Activated CD4-positive, alpha-beta T cell treated with anti-CD3 and anti-CD28 coated beads, Interleukin-2, amount 10 ng/mL, durations not matched to agents 7 days and 5 days (primary cell): ENCODE data around the gene ZRANB3. TPM values are rescaled to one million over a fixed set of nuclear protein-coding genes. Genes with fewer than 3 reads are reported as not detected.
"Not testable (repeated sequence)": the region's sequence is repeated elsewhere in the genome, so short reads cannot be mapped to it uniquely, and the experiment has no call there.

Source experiments
- CTCF ChIA-PET: fragments of 350-600 bp; sonication (Branson Sonifier 250); formaldehyde crosslinking; loops from one replicate; lab custom pipeline; 2021; ENCODE audit warnings: antibody characterized with exemption; lab: Charles Lee
- POLR2A ChIA-PET: fragments of 350-600 bp; sonication (Branson Sonifier 250); formaldehyde crosslinking; loops from one replicate; lab custom pipeline; 2021; ENCODE audit warnings: antibody characterized with exemption; lab: Charles Lee
- DNase-seq: peaks from one replicate; pipeline ENCODE4 v3.0.0-alpha.2; 2020
- H3K27ac Mint-ChIP-seq: one replicate; pipeline ENCODE4 v1.8.0; 2021; ENCODE audit warnings: mild to moderate bottlenecking, moderate library complexity, mixed read lengths
- H3K27me3 Mint-ChIP-seq: one replicate; pipeline ENCODE4 v1.8.0; 2021; ENCODE audit warnings: mixed read lengths
- H3K36me3 Mint-ChIP-seq: one replicate; pipeline ENCODE4 v1.8.0; 2021; ENCODE audit warnings: low read depth, mixed read lengths
- H3K4me1 Mint-ChIP-seq: one replicate; pipeline ENCODE4 v1.8.0; 2021; ENCODE audit warnings: mixed read lengths
- H3K4me3 Mint-ChIP-seq: one replicate; pipeline ENCODE4 v1.8.0; 2021; ENCODE audit warnings: mild to moderate bottlenecking, moderate library complexity, mixed read lengths
- H3K9me3 Mint-ChIP-seq: one replicate; pipeline ENCODE4 v1.8.0; 2021; ENCODE audit warnings: mixed read lengths
- total RNA-seq, 2 experiments: library from RNA; stranded (reverse); gene quantifications; one replicate each; pipeline ENCODE4 v1.2.3, GENCODE V29; 2021

Gene ZRANB3
- total RNA-seq, 2 experiments from 2014 or later, result 6.5 to 7.4 TPM

- ChIA-PET CTCF (no interaction called here), POLR2A (no interaction called here)
- Mint-ChIP-seq H3K4me1 (no peaks in the 10 kb centered on the region), H3K4me3 (no peak overlapping the region), H3K36me3 (peaks cover 15% of the 10 kb centered on the region), H3K9me3 (no peaks in the 10 kb centered on the region), H3K27me3 (no peaks in the 10 kb centered on the region), H3K27ac (no peak overlapping the region)
- DNase-seq, result no peak
Measured at GRCh38 chr2:135121016-135121657, 409.9 kb downstream of the ZRANB3 start.

GRCh38 chr2:135119582-135119981 lies 411.4 kb downstream of the ZRANB3 start:
- Mint-ChIP-seq H3K27me3 (no peaks in the 10 kb centered on the region), H3K27ac (no peak overlapping the region), H3K4me3 (no peak overlapping the region), H3K36me3 (peaks cover 13% of the 10 kb centered on the region), H3K4me1 (no peaks in the 10 kb centered on the region), H3K9me3 (no peaks in the 10 kb centered on the region)
- POLR2A ChIA-PET, result no interaction called here
- DNase-seq, result no peak
- CTCF ChIA-PET, result interaction anchor here (0.9 kb wide), 1 partner anchor 152 kb away, joined by 4 read pairs; no protein-coding TSS in a partner anchor

GRCh38 chr2:135113322-135113721 lies 417.7 kb downstream of the ZRANB3 start:
- H3K4me3 Mint-ChIP-seq, result no peak overlapping the region
- H3K4me1 Mint-ChIP-seq, result no peaks in the 10 kb centered on the region
- peaks cover 11% of the 10 kb centered on the region for H3K36me3 Mint-ChIP-seq
- no peak for DNase-seq
- no peaks in the 10 kb centered on the region for H3K9me3 Mint-ChIP-seq
- ChIA-PET POLR2A (no interaction called here), CTCF (no interaction called here)
- no peaks in the 10 kb centered on the region for H3K27me3 Mint-ChIP-seq
- H3K27ac Mint-ChIP-seq, result no peak overlapping the region

- H3K4me3 Mint-ChIP-seq, H3K27ac Mint-ChIP-seq, POLR2A ChIA-PET, H3K27me3 Mint-ChIP-seq, CTCF ChIA-PET, DNase-seq: not testable (repeated sequence)
- Mint-ChIP-seq H3K4me1 (peaks cover 11% of the 10 kb centered on the region), H3K36me3 (peaks cover 42% of the 10 kb centered on the region), H3K9me3 (peaks cover 13% of the 10 kb centered on the region)
Measured at GRCh38 chr2:135105513-135106316, 425.3 kb downstream of the ZRANB3 start.

- CTCF ChIA-PET, result no interaction called here
- Mint-ChIP-seq H3K9me3 (peaks cover 13% of the 10 kb centered on the region), H3K36me3 (peaks cover 42% of the 10 kb centered on the region), H3K4me3 (no peak overlapping the region), H3K4me1 (peaks cover 15% of the 10 kb centered on the region), H3K27me3 (no peaks in the 10 kb centered on the region), H3K27ac (peak overlapping the region; percentile 44)
- POLR2A ChIA-PET, result no interaction called here
- DNase-seq, result no peak
Measured at GRCh38 chr2:135103843-135104242, 427.2 kb downstream of the ZRANB3 start.

GRCh38 chr2:135099802-135100483 lies 431.1 kb downstream of the ZRANB3 start:
- H3K27ac Mint-ChIP-seq, result peak overlapping the region; percentile 76
- POLR2A ChIA-PET, result no interaction called here
- CTCF ChIA-PET, result interaction anchor here (0.9 kb wide), 1 partner anchor 10 kb away, joined by 3 read pairs; no protein-coding TSS in a partner anchor

GRCh38 chr2:135097532-135098231 lies 433.3 kb downstream of the ZRANB3 start:
- POLR2A ChIA-PET, result no interaction called here
- no peak overlapping the region for H3K27ac Mint-ChIP-seq
- H3K27me3 Mint-ChIP-seq, result no peaks in the 10 kb centered on the region
- no peak for DNase-seq
- CTCF ChIA-PET, result no interaction called here
- peaks cover 11% of the 10 kb centered on the region for H3K4me1 Mint-ChIP-seq
- no peak overlapping the region for H3K4me3 Mint-ChIP-seq
- peaks cover 29% of the 10 kb centered on the region for H3K36me3 Mint-ChIP-seq
- H3K9me3 Mint-ChIP-seq, result no peaks in the 10 kb centered on the region

More at GRCh38 chr2:135099802-135100483, 431.1 kb downstream of the ZRANB3 start:
- H3K4me1 Mint-ChIP-seq, result peaks cover 19% of the 10 kb centered on the region
- peaks cover 35% of the 10 kb centered on the region for H3K36me3 Mint-ChIP-seq
- no peaks in the 10 kb centered on the region for H3K27me3 Mint-ChIP-seq
- H3K9me3 Mint-ChIP-seq, result peaks cover 10% of the 10 kb centered on the region
- no peak for DNase-seq
- H3K4me3 Mint-ChIP-seq, result no peak overlapping the region

GRCh38 chr2:135096665-135097446 lies 434.2 kb downstream of the ZRANB3 start:
- ChIA-PET POLR2A (no interaction called here), CTCF (no interaction called here)
- Mint-ChIP-seq H3K4me1 (peaks cover 11% of the 10 kb centered on the region), H3K36me3 (peaks cover 26% of the 10 kb centered on the region), H3K27me3 (no peaks in the 10 kb centered on the region), H3K27ac (no peak overlapping the region), H3K9me3 (no peaks in the 10 kb centered on the region), H3K4me3 (no peak overlapping the region)
- DNase-seq, result no peak

GRCh38 chr2:135095591-135095990 lies 435.4 kb downstream of the ZRANB3 start:
- Mint-ChIP-seq H3K36me3 (peaks cover 22% of the 10 kb centered on the region), H3K27me3 (no peaks in the 10 kb centered on the region), H3K4me3 (no peak overlapping the region), H3K4me1 (peaks cover 9% of the 10 kb centered on the region), H3K27ac (no peak overlapping the region), H3K9me3 (no peaks in the 10 kb centered on the region)
- ChIA-PET POLR2A (no interaction called here), CTCF (interaction anchor here (1.0 kb wide), 1 partner anchor 31 kb away, joined by 3 read pairs; no protein-coding TSS in a partner anchor)
- no peak for DNase-seq

- no peak for DNase-seq
- POLR2A ChIA-PET, result no interaction called here
- H3K36me3 Mint-ChIP-seq, result peaks cover 25% of the 10 kb centered on the region
- H3K4me1 Mint-ChIP-seq, result peaks cover 5% of the 10 kb centered on the region
- H3K4me3 Mint-ChIP-seq, result no peak overlapping the region
- H3K27ac Mint-ChIP-seq, result no peak overlapping the region
- H3K27me3 Mint-ChIP-seq, result no peaks in the 10 kb centered on the region
- H3K9me3 Mint-ChIP-seq, result peaks cover 2% of the 10 kb centered on the region
- CTCF ChIA-PET, result interaction anchor here (1.0 kb wide), 1 partner anchor 30 kb away, joined by 3 read pairs; no protein-coding TSS in a partner anchor
Measured at GRCh38 chr2:135094508-135094907, 436.5 kb downstream of the ZRANB3 start.

GRCh38 chr2:135093670-135094330 lies 437.2 kb downstream of the ZRANB3 start:
- H3K9me3 Mint-ChIP-seq, result peaks cover 9% of the 10 kb centered on the region
- POLR2A ChIA-PET, result no interaction called here
- no peaks in the 10 kb centered on the region for H3K27me3 Mint-ChIP-seq

More at GRCh38 chr2:135093670-135094330, 437.2 kb downstream of the ZRANB3 start:
- peaks cover 5% of the 10 kb centered on the region for H3K4me1 Mint-ChIP-seq
- peaks cover 32% of the 10 kb centered on the region for H3K36me3 Mint-ChIP-seq
- CTCF ChIA-PET, result no interaction called here
- H3K4me3 Mint-ChIP-seq, result no peak overlapping the region
- DNase-seq, result no peak
- H3K27ac Mint-ChIP-seq, result no peak overlapping the region
